ENCODE data around the gene TRIM41. TPM values are rescaled to one million over a fixed set of nuclear protein-coding genes. Genes with fewer than 3 reads are reported as not detected.

TRIM41 gene
- total and polyA plus RNA-seq, 9 of the 15 experiments (the other 6 are each of a cell fraction or from before 2014, with no cell fraction given): 1.8 to 47.6 (median 20.9) TPM

DNA sequence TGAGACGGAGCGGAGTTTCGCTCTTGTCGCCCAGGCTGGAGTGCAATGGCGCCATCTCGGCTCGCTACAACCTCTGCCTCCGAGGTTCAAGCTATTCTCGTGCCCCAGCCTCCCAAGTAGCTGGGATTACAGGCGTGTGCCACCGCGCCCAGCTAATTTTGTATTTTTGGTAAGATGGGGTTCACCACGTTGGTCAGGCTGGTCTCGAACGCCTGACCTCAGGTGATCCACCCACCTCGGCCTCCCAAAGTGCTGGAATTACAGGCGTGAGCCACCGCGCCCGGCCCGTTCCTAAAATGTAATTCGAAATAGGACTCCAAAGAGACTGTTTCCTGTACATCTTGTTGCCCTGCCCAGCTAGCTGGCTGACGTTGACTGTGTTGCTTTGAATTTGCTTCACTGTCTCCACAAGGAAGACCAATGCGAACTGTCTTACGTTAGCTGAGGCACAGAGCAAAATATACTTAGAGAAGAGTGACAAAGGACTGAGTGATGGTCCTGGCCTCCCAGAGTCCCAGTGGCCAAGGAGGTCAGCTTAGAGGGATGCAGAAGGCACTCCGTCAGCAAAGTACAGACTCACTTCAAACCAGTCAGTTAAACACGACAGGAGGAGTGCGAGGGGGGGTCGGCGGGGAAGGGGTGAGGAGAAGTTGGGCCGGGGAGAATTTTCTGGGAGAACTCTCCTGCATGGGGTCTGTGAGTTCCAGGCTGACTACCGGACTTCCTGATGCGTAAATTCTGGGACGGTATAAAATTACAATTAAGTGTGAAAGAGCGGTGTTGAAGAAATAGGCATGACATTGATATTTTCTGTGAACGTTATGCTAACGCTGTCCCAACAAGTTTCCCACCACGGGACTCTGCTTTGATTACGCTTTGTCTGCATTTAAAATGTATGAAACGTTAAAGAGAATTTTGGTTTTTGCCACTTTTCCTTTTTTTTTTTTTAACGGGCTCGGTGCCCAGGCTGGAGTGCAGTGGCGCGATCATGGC lies 6.8 kb upstream of the TRIM41 start (continued):
- TF ChIP-seq, protein P1, sequence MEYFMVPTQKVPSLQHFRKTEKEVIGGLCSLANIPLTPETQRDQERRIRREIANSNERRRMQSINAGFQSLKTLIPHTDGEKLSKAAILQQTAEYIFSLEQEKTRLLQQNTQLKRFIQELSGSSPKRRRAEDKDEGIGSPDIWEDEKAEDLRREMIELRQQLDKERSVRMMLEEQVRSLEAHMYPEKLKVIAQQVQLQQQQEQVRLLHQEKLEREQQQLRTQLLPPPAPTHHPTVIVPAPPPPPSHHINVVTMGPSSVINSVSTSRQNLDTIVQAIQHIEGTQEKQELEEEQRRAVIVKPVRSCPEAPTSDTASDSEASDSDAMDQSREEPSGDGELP (CRISPR knock-in tag; IDR thresholded peaks at IDR 0.05; ENCODE audit: borderline replicate concordance): peak; percentile 69; the same call in 1 of the 2 replicates
- no peak for TF ChIP-seq CCAR2 (IDR thresholded peaks at IDR 0.05; ENCODE audit: low read depth, low read length)
- TF ChIP-seq, protein P2, sequence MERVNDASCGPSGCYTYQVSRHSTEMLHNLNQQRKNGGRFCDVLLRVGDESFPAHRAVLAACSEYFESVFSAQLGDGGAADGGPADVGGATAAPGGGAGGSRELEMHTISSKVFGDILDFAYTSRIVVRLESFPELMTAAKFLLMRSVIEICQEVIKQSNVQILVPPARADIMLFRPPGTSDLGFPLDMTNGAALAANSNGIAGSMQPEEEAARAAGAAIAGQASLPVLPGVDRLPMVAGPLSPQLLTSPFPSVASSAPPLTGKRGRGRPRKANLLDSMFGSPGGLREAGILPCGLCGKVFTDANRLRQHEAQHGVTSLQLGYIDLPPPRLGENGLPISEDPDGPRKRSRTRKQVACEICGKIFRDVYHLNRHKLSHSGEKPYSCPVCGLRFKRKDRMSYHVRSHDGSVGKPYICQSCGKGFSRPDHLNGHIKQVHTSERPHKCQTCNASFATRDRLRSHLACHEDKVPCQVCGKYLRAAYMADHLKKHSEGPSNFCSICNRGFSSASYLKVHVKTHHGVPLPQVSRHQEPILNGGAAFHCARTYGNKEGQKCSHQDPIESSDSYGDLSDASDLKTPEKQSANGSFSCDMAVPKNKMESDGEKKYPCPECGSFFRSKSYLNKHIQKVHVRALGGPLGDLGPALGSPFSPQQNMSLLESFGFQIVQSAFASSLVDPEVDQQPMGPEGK (CRISPR knock-in tag; IDR thresholded peaks at IDR 0.05; ENCODE audit: borderline replicate concordance): no peak
- no peak for TF ChIP-seq ZNF280A (IDR thresholded peaks at IDR 0.05; ENCODE audit: low read depth, partially characterized antibody)
- TF ChIP-seq PHF8 (IDR thresholded peaks at IDR 0.05; ENCODE audit: borderline replicate concordance, low read length): peak; percentile 29; the same call in 1 of the 2 replicates
- peak; percentile 46; the same call in 1 of the 2 replicates for TF ChIP-seq L3MBTL2 (IDR thresholded peaks at IDR 0.05)
- no peak for TF ChIP-seq ZFX (CRISPR knock-in tag; IDR thresholded peaks at IDR 0.05)
- TF ChIP-seq STAG1 (CRISPR knock-in tag; IDR thresholded peaks at IDR 0.05; ENCODE audit: borderline replicate concordance): no peak
- TF ChIP-seq SRSF1 (IDR thresholded peaks at IDR 0.05; ENCODE audit: low read depth, low read length): no peak
- no peak for TF ChIP-seq ATF6 (CRISPR knock-in tag; IDR thresholded peaks at IDR 0.05)
- TF ChIP-seq ZNF707 (CRISPR knock-in tag; conservative IDR thresholded peaks at IDR 0.05): no peak
- 0 out of 2 replicates have a peak, but pooled peaks have one; percentile 36 for TF ChIP-seq BHLHE40 (IDR thresholded peaks at IDR 0.05; ENCODE audit: low read length)
- TF ChIP-seq GTF2E2 (tag; IDR thresholded peaks at IDR 0.05): no peak
- no peak for TF ChIP-seq TCF7 (IDR thresholded peaks at IDR 0.05; ENCODE audit: borderline replicate concordance)
- no peak for TF ChIP-seq ETS1 (conservative IDR thresholded peaks at IDR 0.05; ENCODE audit: control insufficient read depth, low read depth, low read length)
- TF ChIP-seq, protein P3, sequence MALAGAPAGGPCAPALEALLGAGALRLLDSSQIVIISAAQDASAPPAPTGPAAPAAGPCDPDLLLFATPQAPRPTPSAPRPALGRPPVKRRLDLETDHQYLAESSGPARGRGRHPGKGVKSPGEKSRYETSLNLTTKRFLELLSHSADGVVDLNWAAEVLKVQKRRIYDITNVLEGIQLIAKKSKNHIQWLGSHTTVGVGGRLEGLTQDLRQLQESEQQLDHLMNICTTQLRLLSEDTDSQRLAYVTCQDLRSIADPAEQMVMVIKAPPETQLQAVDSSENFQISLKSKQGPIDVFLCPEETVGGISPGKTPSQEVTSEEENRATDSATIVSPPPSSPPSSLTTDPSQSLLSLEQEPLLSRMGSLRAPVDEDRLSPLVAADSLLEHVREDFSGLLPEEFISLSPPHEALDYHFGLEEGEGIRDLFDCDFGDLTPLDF (CRISPR knock-in tag; IDR thresholded peaks at IDR 0.05): no peak

Data from K562 (cell line).